Endothelial cell of umbilical vein (primary cell): ENCODE measurements around the gene USP43. TPM values are rescaled to one million over a fixed set of nuclear protein-coding genes. Genes with fewer than 3 reads are reported as not detected.

Source experiments
- BruUV-seq: library from RNA; stranded (reverse); fragments of 400-500 nt; replicated peaks from 2 replicates; lab custom pipeline; 2021; lab: Mats Ljungman, UMichigan
- CTCF ChIA-PET: fragments of 300-600, 350-600 bp; sonication (Branson Sonifier 250); formaldehyde crosslinking; loops from one replicate; lab custom pipeline; 2021; ENCODE audit warnings: antibody characterized with exemption, inconsistent platforms; lab: Charles Lee
- POLR2A ChIA-PET: fragments of 300-600, 350-600 bp; sonication (Branson Sonifier 250); formaldehyde crosslinking; loops from one replicate; lab custom pipeline; 2021; ENCODE audit warnings: antibody characterized with exemption, inconsistent platforms; lab: Charles Lee
- DNase-seq: peaks from one replicate; pipeline ENCODE4 v3.0.0-alpha.2; 2011; ENCODE audit warnings: low read depth, low spot score
- FAIRE-seq: peaks from 2 replicates; lab custom pipeline; 2011; peaks lifted over from hg19 to GRCh38; lab: Jason Lieb, UNC
- H2AFZ ChIP-seq: 2 replicates; pipeline ENCODE4 v1.6.0; 2012; ENCODE audit warnings: low read depth, low read length, control low read depth, inconsistent platforms
- H3K27ac ChIP-seq: 2 replicates; pipeline ENCODE4 v1.5.1; 2011; ENCODE audit warnings: low read depth, mild to moderate bottlenecking, control low read depth, low read length, moderate library complexity; ENCODE audit not compliant: insufficient read depth
- H3K27me3 ChIP-seq, 2 experiments: 2 replicates each; pipeline versions ENCODE4 v1.6.0 to v1.6.1; 2011; ENCODE audit warnings: low read length in 2 of 2, mixed read lengths in 1 of 2; ENCODE audit not compliant: control insufficient read depth in 2 of 2, insufficient read depth in 2 of 2
- H3K36me3 ChIP-seq, 2 experiments: 2 replicates in 1 of 2; 3 replicates in 1 of 2; pipeline ENCODE4 v1.5.1; 2011; ENCODE audit warnings: low read length in 2 of 2, mild to moderate bottlenecking in 1 of 2, moderate library complexity in 1 of 2; ENCODE audit not compliant: control insufficient read depth in 2 of 2, insufficient read depth in 2 of 2; ENCODE audit errors: extremely low read depth in 1 of 2
- H3K4me1 ChIP-seq: 3 replicates; pipeline ENCODE4 v1.5.1; 2011; ENCODE audit warnings: mild to moderate bottlenecking, low read length; ENCODE audit not compliant: control insufficient read depth, insufficient read depth; ENCODE audit errors: extremely low read depth
- H3K4me2 ChIP-seq: 2 replicates; pipeline ENCODE4 v1.6.1; 2011; ENCODE audit warnings: low read length, control low read depth, mixed read lengths; ENCODE audit not compliant: insufficient read depth
- H3K4me3 ChIP-seq, 3 experiments: fragments of 200-600 bp in 1 of 3; sonication (generic), shearing (Covaris generic) in 1 of 3; replicated peaks in 1 of 3; 2 replicates each; pipeline ENCODE4 v1.5.1; 2011 to 2016; ENCODE audit warnings: control low read depth in 3 of 3, low read length in 3 of 3, mild to moderate bottlenecking in 2 of 3, inconsistent platforms in 1 of 3, low read depth in 1 of 3, moderate library complexity in 1 of 3; ENCODE audit not compliant: insufficient read depth in 1 of 3
- H3K79me2 ChIP-seq: 2 replicates; pipeline ENCODE4 v1.6.0; 2012; ENCODE audit warnings: low read length, inconsistent platforms; ENCODE audit not compliant: control insufficient read depth, insufficient read depth
- H3K9ac ChIP-seq: replicated peaks from 2 replicates; pipeline ENCODE3; 2011; ENCODE audit warnings: low read length, control low read depth; ENCODE audit not compliant: insufficient read depth; ENCODE audit errors: extremely low read depth
- H3K9me1 ChIP-seq: replicated peaks from 3 replicates; pipeline ENCODE4 v1.6.0; 2011; ENCODE audit warnings: mild to moderate bottlenecking, low read length; ENCODE audit not compliant: control insufficient read depth, insufficient read depth; ENCODE audit errors: extremely low read depth
- H3K9me3 ChIP-seq: replicated peaks from 2 replicates; pipeline ENCODE4 v1.5.1; 2012; ENCODE audit warnings: low read length, inconsistent platforms; ENCODE audit not compliant: control insufficient read depth, insufficient read depth
- H4K20me1 ChIP-seq: replicated peaks from 2 replicates; pipeline ENCODE3; 2011; ENCODE audit warnings: mild to moderate bottlenecking, low read length; ENCODE audit not compliant: control insufficient read depth, insufficient read depth; ENCODE audit errors: extremely low read depth
- CTCF ChIP-seq, 2 donors: IDR thresholded peaks; 1 replicate in 1 of 2; 2 replicates in 1 of 2; pipeline ENCODE4 v1.5.1; 2011; ENCODE audit warnings: low read length in 2 of 2, mild to moderate bottlenecking in 2 of 2, moderate library complexity in 2 of 2, control low read depth in 1 of 2, inconsistent platforms in 1 of 2, low read depth in 1 of 2; ENCODE audit not compliant: insufficient read depth in 1 of 2; ENCODE audit errors: extremely low read depth in 1 of 2
- EZH2 ChIP-seq: IDR thresholded peaks from 2 replicates; pipeline ENCODE4 v1.6.1; 2012; ENCODE audit warnings: borderline replicate concordance, low read depth, mild to moderate bottlenecking, moderate library complexity, low read length, inconsistent platforms; ENCODE audit not compliant: severe bottlenecking
- FOS ChIP-seq: IDR thresholded peaks from 2 replicates; pipeline ENCODE4 v1.6.1; 2011; ENCODE audit warnings: mild to moderate bottlenecking, low read length, moderate library complexity, borderline replicate concordance; ENCODE audit not compliant: insufficient read depth
- GATA2 ChIP-seq: IDR thresholded peaks from 2 replicates; pipeline ENCODE4 v1.7.0; 2011; ENCODE audit warnings: low read depth, mild to moderate bottlenecking, moderate library complexity, mixed read lengths, low read length; ENCODE audit not compliant: insufficient read length, insufficient read depth
- MYC ChIP-seq: IDR thresholded peaks from one replicate; pipeline ENCODE4 v1.6.1; 2011; ENCODE audit warnings: mild to moderate bottlenecking, low read depth, low read length
- POLR2A ChIP-seq: IDR thresholded peaks from 2 replicates; pipeline ENCODE4 v1.6.1; 2012; ENCODE audit warnings: low read depth, mild to moderate bottlenecking, control low read depth, low read length
- POLR2AphosphoS5 ChIP-seq: IDR thresholded peaks from 2 replicates; pipeline ENCODE4 v1.6.1; 2012; ENCODE audit warnings: low read depth, mild to moderate bottlenecking, control low read depth, low read length, moderate library complexity; ENCODE audit not compliant: insufficient read depth
- dilution Hi-C: fragments of 300-500 bp; cut with MboI; formaldehyde crosslinking; loops from one replicate; pipeline ENCODE4 v1.15.0; 2019; ENCODE audit warnings: low sequenced_read_pairs; ENCODE audit not compliant: extremely low pct_ligation_motif_present
- intact Hi-C: fragments of 100-400 bp; cut with micrococcal nuclease; formaldehyde crosslinking; loops from one replicate; pipeline ENCODE4 v1.10.0; 2022
- polyA plus RNA-seq, 4 experiments: library from polyadenylated mRNA; depleted of rRNA in 3 of 4; stranded (reverse) in 3 of 4; unstranded in 1 of 4; fragments of >200 nt; gene quantifications; 2 replicates each; pipeline versions ENCODE4 v1.2.1 to v1.2.3, GENCODE V29; 2011 to 2012; ENCODE audit warnings: missing spikeins in 1 of 4
- total RNA-seq: library from RNA; stranded (reverse); gene quantifications from 2 replicates; pipeline ENCODE4 v1.2.3, GENCODE V29; 2021

USP43 gene
- total and polyA plus RNA-seq, 2 donors (not counting 3 experiments of a cell fraction or from before 2014, with no cell fraction given): 0.01 TPM; not detected in 1

- no peak for FAIRE-seq
- intact Hi-C loops (no loop called here), dilution Hi-C loops (no loop called here)
- BruUV-seq: no TSS peak
- Histone ChIP-seq H2AFZ (no peak overlapping the region), H3K9me1 (no peaks in the 10 kb centered on the region), H3K27ac (no peak overlapping the region), H4K20me1 (no peaks in the 10 kb centered on the region), H3K36me3 (no peaks in the 10 kb centered on the region), H3K27me3 (no peaks in the 10 kb centered on the region), H3K79me2 (no peaks in the 10 kb centered on the region), H3K4me3 (no peak overlapping the region), H3K4me1 (no peaks in the 10 kb centered on the region), H3K4me2 (no peak overlapping the region), H3K9ac (no peak overlapping the region), H3K9me3 (no peaks in the 10 kb centered on the region)
- CTCF ChIA-PET: no interaction called here
- POLR2A ChIA-PET: no interaction called here
- TF ChIP-seq EZH2 (no peak), GATA2 (no peak), MYC (no peak), POLR2AphosphoS5 (no peak), FOS (no peak), POLR2A (no peak), CTCF (IDR thresholded peaks at IDR 0.05; ENCODE audit: extremely low read depth in 1 of 2, insufficient read depth in 1 of 2, low read depth in 1 of 2, low read length in 2 of 2) (no peak)
- DNase-seq: no peak
Measured at GRCh38 chr17:9658593-9659211, 13.4 kb downstream of the USP43 start.
